B cell (primary cell): ENCODE measurements around the gene ZSCAN21.

Source experiments
- EZH2 ChIP-seq: IDR thresholded peaks from 2 replicates; pipeline ENCODE4 v1.6.1; 2012; ENCODE audit warnings: borderline replicate concordance, low read depth, mild to moderate bottlenecking, moderate library complexity, low read length; ENCODE audit not compliant: insufficient read depth, poor library complexity, severe bottlenecking
- TF ChIP-seq, protein P1 (sequence below): fragments of 200-600 bp; IDR thresholded peaks from one replicate; pipeline ENCODE4 v1.8.0; 2022; ENCODE audit warnings: antibody characterized with exemption, mild to moderate bottlenecking

DNA sequence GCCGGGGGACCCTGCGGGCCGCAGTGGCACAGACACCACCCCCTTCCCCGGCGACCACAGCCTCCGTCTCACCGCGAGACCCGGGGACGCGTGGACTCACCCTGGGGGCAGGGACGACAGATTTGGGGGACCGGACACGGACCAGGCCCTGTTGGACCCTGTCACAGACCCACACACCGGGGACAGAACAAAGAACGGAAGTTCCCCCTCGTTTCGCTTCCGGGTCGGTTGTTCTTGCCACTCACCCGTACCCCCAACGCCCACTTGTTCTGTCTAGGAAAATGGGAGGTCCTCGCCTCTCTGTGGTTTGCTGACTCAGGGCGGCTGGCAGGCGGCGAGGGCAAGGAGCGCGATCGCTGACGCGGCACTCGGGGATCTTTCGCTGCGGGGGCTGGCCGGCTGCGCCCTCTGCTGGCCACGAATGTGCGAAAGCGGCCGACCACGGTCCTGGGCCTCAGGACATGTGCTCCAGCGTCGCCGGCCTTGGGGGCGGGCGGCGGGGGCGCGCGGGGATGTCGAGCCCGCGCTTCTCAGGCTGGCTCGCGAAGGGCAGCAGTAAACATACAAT, 32.0 kb downstream of the ZSCAN21 start, which contains the start of gene ZNF3:
- TF ChIP-seq, protein P1, sequence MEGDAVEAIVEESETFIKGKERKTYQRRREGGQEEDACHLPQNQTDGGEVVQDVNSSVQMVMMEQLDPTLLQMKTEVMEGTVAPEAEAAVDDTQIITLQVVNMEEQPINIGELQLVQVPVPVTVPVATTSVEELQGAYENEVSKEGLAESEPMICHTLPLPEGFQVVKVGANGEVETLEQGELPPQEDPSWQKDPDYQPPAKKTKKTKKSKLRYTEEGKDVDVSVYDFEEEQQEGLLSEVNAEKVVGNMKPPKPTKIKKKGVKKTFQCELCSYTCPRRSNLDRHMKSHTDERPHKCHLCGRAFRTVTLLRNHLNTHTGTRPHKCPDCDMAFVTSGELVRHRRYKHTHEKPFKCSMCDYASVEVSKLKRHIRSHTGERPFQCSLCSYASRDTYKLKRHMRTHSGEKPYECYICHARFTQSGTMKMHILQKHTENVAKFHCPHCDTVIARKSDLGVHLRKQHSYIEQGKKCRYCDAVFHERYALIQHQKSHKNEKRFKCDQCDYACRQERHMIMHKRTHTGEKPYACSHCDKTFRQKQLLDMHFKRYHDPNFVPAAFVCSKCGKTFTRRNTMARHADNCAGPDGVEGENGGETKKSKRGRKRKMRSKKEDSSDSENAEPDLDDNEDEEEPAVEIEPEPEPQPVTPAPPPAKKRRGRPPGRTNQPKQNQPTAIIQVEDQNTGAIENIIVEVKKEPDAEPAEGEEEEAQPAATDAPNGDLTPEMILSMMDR, result peak; percentile 96
- no peak for TF ChIP-seq EZH2
